Chondrocyte (in vitro differentiated cells): ENCODE data around the gene NDST3. TPM values are rescaled to one million over a fixed set of nuclear protein-coding genes. Genes with fewer than 3 reads are reported as not detected.

Experiments used
- DNase-seq: peaks from one replicate; pipeline ENCODE4 v3.0.0; 2021; ENCODE audit warnings: mixed read lengths, low spot score
- H3K27ac Mint-ChIP-seq: one replicate; pipeline ENCODE4 v1.8.0; 2021; ENCODE audit warnings: mild to moderate bottlenecking, moderate library complexity, mixed read lengths; ENCODE audit not compliant: unreplicated experiment
- H3K27me3 Mint-ChIP-seq: 2 replicates; pipeline ENCODE4 v1.8.0; 2021; ENCODE audit warnings: low read depth, mixed read lengths
- H3K36me3 Mint-ChIP-seq: 2 replicates; pipeline ENCODE4 v1.8.0; 2021; ENCODE audit warnings: low read depth, mixed read lengths
- H3K4me1 Mint-ChIP-seq: 2 replicates; pipeline ENCODE4 v1.8.0; 2021; ENCODE audit warnings: low read depth, mild to moderate bottlenecking, mixed read lengths
- H3K4me3 Mint-ChIP-seq: one replicate; pipeline ENCODE4 v1.8.0; 2021; ENCODE audit warnings: mild to moderate bottlenecking, moderate library complexity, mixed read lengths; ENCODE audit not compliant: unreplicated experiment
- H3K9me3 Mint-ChIP-seq: 2 replicates; pipeline ENCODE4 v1.8.0; 2021; ENCODE audit warnings: low read depth, mixed read lengths
- CTCF ChIP-seq: fragments of 200-600 bp; sonication (generic); IDR thresholded peaks from 2 replicates; pipeline ENCODE4 v1.5.0; 2021; ENCODE audit warnings: antibody characterized with exemption, mild to moderate bottlenecking, moderate library complexity
- total RNA-seq: library from RNA; stranded (reverse); gene quantifications from 3 replicates; pipeline ENCODE4 v1.2.1, GENCODE V29; 2021

NDST3 gene
- total RNA-seq, 1 donor from 2014 or later, result 1.3 TPM

GRCh38 chr4:118171381-118171780 is 137.1 kb downstream of the NDST3 start:
- no peaks in the 10 kb centered on the region for H3K27me3 Mint-ChIP-seq
- no peak overlapping the region for H3K27ac Mint-ChIP-seq
- no peaks in the 10 kb centered on the region for H3K36me3 Mint-ChIP-seq
- no peak overlapping the region for H3K4me3 Mint-ChIP-seq
- no peak for DNase-seq
- peaks cover 12% of the 10 kb centered on the region for H3K9me3 Mint-ChIP-seq
- TF ChIP-seq CTCF, result no peak
- peaks cover 26% of the 10 kb centered on the region for H3K4me1 Mint-ChIP-seq

GRCh38 chr4:118173126-118173525 is 138.8 kb downstream of the NDST3 start:
- H3K4me1 Mint-ChIP-seq, result peaks cover 26% of the 10 kb centered on the region
- H3K4me3 Mint-ChIP-seq, result no peak overlapping the region
- peak overlapping the region; percentile 28 for H3K27ac Mint-ChIP-seq
- peaks cover 4% of the 10 kb centered on the region for H3K9me3 Mint-ChIP-seq
- peaks cover 2% of the 10 kb centered on the region for H3K36me3 Mint-ChIP-seq
- no peaks in the 10 kb centered on the region for H3K27me3 Mint-ChIP-seq
- no peak for TF ChIP-seq CTCF
- DNase-seq, result no peak

GRCh38 chr4:118173956-118174725 is 139.9 kb downstream of the NDST3 start:
- H3K36me3 Mint-ChIP-seq, result peaks cover 2% of the 10 kb centered on the region
- H3K4me1 Mint-ChIP-seq, result peaks cover 26% of the 10 kb centered on the region
- peak overlapping the region; percentile 59 for H3K27ac Mint-ChIP-seq
- DNase-seq, result no peak
- no peak overlapping the region for H3K4me3 Mint-ChIP-seq
- TF ChIP-seq CTCF, result no peak
- H3K27me3 Mint-ChIP-seq, result no peaks in the 10 kb centered on the region
- no peaks in the 10 kb centered on the region for H3K9me3 Mint-ChIP-seq

- H3K4me1 Mint-ChIP-seq, result peaks cover 26% of the 10 kb centered on the region
- H3K9me3 Mint-ChIP-seq, result no peaks in the 10 kb centered on the region
- peaks cover 2% of the 10 kb centered on the region for H3K36me3 Mint-ChIP-seq
- no peaks in the 10 kb centered on the region for H3K27me3 Mint-ChIP-seq
- no peak overlapping the region for H3K27ac Mint-ChIP-seq
- DNase-seq, result no peak
- no peak for TF ChIP-seq CTCF
- H3K4me3 Mint-ChIP-seq, result no peak overlapping the region
Measured at GRCh38 chr4:118175506-118175905, 141.2 kb downstream of the NDST3 start.

GRCh38 chr4:118177126-118177525 is 142.8 kb downstream of the NDST3 start:
- H3K36me3 Mint-ChIP-seq, result peaks cover 2% of the 10 kb centered on the region
- peaks cover 30% of the 10 kb centered on the region for H3K4me1 Mint-ChIP-seq
- no peak for TF ChIP-seq CTCF
- no peaks in the 10 kb centered on the region for H3K27me3 Mint-ChIP-seq
- DNase-seq, result no peak
- H3K9me3 Mint-ChIP-seq, result no peaks in the 10 kb centered on the region
- H3K4me3 Mint-ChIP-seq, result no peak overlapping the region
- H3K27ac Mint-ChIP-seq, result no peak overlapping the region
